ENCODE measurements around the gene ABI3BP. TPM values are rescaled to one million over a fixed set of nuclear protein-coding genes. Genes with fewer than 3 reads are reported as not detected.

The ABI3BP gene
- polyA plus RNA-seq, 1 experiment: 16.3 TPM

- ChIA-PET POLR2A (no interaction called here), CTCF (no interaction called here)
- no peak for DNase-seq (ENCODE audit: low read depth)
- H3K4me3 ChIP-seq (ENCODE audit: low read depth, low read length): no peak overlapping the region
- no peak for TF ChIP-seq CTCF (IDR thresholded peaks at IDR 0.05; ENCODE audit: insufficient read depth, low read depth, low read length)
- H3K27me3 ChIP-seq (ENCODE audit: control insufficient read depth, insufficient read depth, low read length): no peaks in the 10 kb centered on the region
- peaks cover 3% of the 10 kb centered on the region for H3K36me3 ChIP-seq (ENCODE audit: control insufficient read depth, insufficient read depth, low read length)
Measured at GRCh38 chr3:100732435-100732834, 260.8 kb downstream of the ABI3BP start.

GRCh38 chr3:100730524-100730923 lies 262.7 kb downstream of the ABI3BP start:
- ChIA-PET CTCF (interaction anchor here (1.6 kb wide), 1 partner anchor 9 kb away, joined by 3 read pairs; no protein-coding TSS in a partner anchor), POLR2A (interaction anchor here (0.5 kb wide), 1 partner anchor 10 kb away, joined by 4 read pairs; no protein-coding TSS in a partner anchor)
- no peak for DNase-seq (ENCODE audit: low read depth)
- no peak for TF ChIP-seq CTCF (IDR thresholded peaks at IDR 0.05; ENCODE audit: insufficient read depth, low read depth, low read length)
- Histone ChIP-seq H3K4me3 (ENCODE audit: low read depth, low read length) (no peak overlapping the region), H3K27me3 (ENCODE audit: control insufficient read depth, insufficient read depth, low read length) (no peaks in the 10 kb centered on the region), H3K36me3 (ENCODE audit: control insufficient read depth, insufficient read depth, low read length) (peaks cover 8% of the 10 kb centered on the region)

GRCh38 chr3:100726706-100727105 lies 266.5 kb downstream of the ABI3BP start:
- Histone ChIP-seq H3K4me3 (ENCODE audit: low read depth, low read length) (no peak overlapping the region), H3K27me3 (ENCODE audit: control insufficient read depth, insufficient read depth, low read length) (no peaks in the 10 kb centered on the region), H3K36me3 (ENCODE audit: control insufficient read depth, insufficient read depth, low read length) (peaks cover 7% of the 10 kb centered on the region)
- CTCF ChIA-PET: interaction anchor here (1.0 to 1.8 kb wide), 4 partner anchors 8 to 17 kb away, joined by 4 to 5 read pairs (median 5); no protein-coding TSS in a partner anchor
- TF ChIP-seq CTCF (IDR thresholded peaks at IDR 0.05; ENCODE audit: insufficient read depth, low read depth, low read length): no peak
- POLR2A ChIA-PET: no interaction called here
- DNase-seq (ENCODE audit: low read depth): no peak

- CTCF ChIA-PET: interaction anchor here (1.0 to 1.8 kb wide), 4 partner anchors 9 to 16 kb away, joined by 4 to 5 read pairs (median 5); no protein-coding TSS in a partner anchor
- Histone ChIP-seq H3K4me3 (ENCODE audit: low read depth, low read length) (no peak overlapping the region), H3K36me3 (ENCODE audit: control insufficient read depth, insufficient read depth, low read length) (peaks cover 9% of the 10 kb centered on the region), H3K27me3 (ENCODE audit: control insufficient read depth, insufficient read depth, low read length) (no peaks in the 10 kb centered on the region)
- no peak for DNase-seq (ENCODE audit: low read depth)
- POLR2A ChIA-PET: interaction anchor here (0.6 kb wide), 1 partner anchor 125 kb away, joined by 14 read pairs; no protein-coding TSS in a partner anchor
- no peak for TF ChIP-seq CTCF (IDR thresholded peaks at IDR 0.05; ENCODE audit: insufficient read depth, low read depth, low read length)
Measured at GRCh38 chr3:100725935-100726513, 267.2 kb downstream of the ABI3BP start.

GRCh38 chr3:100720426-100720825 lies 272.8 kb downstream of the ABI3BP start:
- DNase-seq (ENCODE audit: low read depth): no peak
- no peak for TF ChIP-seq CTCF (IDR thresholded peaks at IDR 0.05; ENCODE audit: insufficient read depth, low read depth, low read length)
- peaks cover 5% of the 10 kb centered on the region for H3K36me3 ChIP-seq (ENCODE audit: control insufficient read depth, insufficient read depth, low read length)
- ChIA-PET POLR2A (interaction anchor here (0.7 kb wide), 1 partner anchor 10 kb away, joined by 4 read pairs; no protein-coding TSS in a partner anchor), CTCF (no interaction called here)
- no peaks in the 10 kb centered on the region for H3K27me3 ChIP-seq (ENCODE audit: control insufficient read depth, insufficient read depth, low read length)
- H3K4me3 ChIP-seq (ENCODE audit: low read depth, low read length): no peak overlapping the region

All from BJ (cell line).